DMS79 (cell line): ENCODE measurements around the gene HKDC1.
"Not testable (repeated sequence)": the region's sequence is repeated elsewhere in the genome, so short reads cannot be mapped to it uniquely, and the experiment has no call there.

ENCODE experiments used
- DNase-seq: peaks from one replicate; lab custom pipeline; 2025; lab: John Stamatoyannopoulos, UW

Gene HKDC1

DNA sequence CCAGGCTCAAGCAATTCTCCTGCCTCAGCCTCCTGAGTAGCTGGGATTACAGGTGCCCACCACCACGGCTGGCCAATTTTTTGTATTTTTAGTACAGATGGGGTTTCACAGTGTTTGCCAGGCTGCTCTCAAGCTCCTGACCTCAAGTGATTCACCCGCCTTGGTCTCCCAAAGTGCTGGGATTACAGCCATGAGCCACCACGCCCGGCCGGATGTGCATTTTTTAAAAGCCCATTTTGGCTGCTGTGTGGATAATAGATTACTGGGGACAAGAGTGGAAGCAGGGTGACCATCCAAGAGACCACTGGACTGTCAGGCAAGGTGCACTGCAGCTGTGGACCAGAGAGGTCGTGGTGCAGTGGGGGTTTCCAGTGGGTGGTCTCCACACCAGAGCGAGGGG is 21.4 kb downstream of the HKDC1 start:
- DNase-seq, result no peak

DNA sequence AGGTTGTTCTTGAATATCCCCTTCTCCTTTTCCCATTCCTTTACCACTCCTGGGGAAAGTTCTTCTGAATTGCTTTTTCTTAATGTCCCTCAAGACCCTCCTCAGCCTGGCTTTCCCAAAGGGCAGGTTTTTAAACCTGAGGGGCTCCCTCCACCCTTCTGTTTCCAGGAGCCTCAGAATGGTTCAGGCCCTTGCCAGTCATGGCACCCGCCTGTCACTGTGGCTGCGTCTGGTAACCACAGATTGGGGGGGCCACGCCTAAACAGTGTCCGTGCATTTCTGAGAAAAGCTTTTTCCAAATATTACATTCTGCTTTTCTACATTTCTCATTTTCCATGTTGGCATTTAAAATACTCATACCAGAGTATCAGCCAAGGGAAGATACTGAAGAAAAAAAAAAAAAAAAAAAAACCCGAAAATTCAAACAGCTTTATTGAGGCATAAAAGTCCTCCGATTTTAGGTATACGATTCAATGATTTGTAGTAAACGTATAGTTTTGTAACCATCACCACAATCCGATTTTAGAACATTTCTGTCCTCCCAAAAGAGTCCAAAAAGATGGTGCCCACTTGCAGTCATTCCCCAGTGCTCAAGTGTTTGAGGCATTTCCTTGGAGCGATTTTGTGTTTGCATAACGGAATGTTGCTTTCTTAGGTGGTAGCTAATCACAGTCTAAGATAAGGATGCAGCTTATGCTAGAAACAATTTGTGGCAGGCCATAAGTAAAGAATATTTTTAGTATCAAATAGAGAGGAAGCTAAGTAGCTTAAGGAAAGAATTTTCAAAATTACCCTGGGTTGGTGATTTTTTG is 22.1 kb downstream of the HKDC1 start:
- no peak for DNase-seq

DNA sequence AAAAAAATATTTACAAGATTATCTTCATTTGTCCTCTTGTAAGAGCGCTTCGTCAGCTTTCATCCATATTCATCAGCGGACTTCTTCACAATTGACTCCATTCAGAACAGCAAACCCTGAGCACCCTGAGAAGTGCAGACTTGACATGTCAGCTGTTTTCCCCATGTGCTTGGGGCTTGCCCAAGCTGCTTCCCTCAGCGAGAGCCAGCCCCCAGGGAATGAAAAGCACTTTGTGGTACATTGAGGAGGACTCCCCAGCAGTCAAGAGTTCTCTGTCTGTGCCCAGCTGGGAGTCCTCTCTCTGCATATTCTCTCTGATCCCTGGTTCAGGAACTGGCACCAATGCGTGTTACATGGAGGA is 22.7 kb downstream of the HKDC1 start:
- DNase-seq, result peak; percentile 7

DNA sequence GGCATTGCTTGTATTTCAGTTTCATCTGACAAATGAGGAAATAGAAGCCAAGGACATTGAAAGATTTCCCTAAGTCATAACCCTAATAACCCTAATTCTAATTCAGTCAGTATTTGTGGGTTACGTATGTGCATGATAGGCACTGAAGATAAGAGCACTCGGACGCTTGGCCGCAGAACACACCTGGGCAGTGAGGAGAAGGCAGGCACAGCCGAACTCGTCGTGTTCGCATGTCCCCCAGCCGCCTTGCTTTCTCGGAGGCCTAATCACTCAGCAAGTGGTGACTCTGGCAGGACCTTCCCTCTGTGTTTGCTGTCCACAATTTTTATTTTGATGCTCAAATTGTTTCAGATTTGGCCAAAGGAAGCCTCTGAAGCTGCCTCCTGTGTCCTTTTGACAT is 23.7 kb downstream of the HKDC1 start:
- DNase-seq, result no peak

DNA sequence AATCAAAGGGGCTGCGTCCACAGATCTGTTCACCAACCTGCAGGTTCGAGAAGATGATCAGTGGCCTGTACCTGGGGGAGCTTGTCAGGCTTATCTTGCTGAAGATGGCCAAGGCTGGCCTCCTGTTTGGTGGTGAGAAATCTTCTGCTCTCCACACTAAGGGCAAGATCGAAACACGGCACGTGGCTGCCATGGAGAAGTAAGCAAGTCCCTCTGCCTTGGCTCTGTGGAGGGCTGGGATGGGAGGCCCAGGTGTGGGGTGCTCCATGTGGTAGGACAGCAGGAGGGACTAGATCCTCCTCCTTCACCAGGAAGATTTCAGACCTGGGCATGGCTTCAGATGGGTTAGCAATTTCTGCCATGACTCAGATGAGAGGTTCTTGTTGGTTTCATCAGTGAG is 25.9 kb downstream of the HKDC1 start:
- DNase-seq, result no peak

DNA sequence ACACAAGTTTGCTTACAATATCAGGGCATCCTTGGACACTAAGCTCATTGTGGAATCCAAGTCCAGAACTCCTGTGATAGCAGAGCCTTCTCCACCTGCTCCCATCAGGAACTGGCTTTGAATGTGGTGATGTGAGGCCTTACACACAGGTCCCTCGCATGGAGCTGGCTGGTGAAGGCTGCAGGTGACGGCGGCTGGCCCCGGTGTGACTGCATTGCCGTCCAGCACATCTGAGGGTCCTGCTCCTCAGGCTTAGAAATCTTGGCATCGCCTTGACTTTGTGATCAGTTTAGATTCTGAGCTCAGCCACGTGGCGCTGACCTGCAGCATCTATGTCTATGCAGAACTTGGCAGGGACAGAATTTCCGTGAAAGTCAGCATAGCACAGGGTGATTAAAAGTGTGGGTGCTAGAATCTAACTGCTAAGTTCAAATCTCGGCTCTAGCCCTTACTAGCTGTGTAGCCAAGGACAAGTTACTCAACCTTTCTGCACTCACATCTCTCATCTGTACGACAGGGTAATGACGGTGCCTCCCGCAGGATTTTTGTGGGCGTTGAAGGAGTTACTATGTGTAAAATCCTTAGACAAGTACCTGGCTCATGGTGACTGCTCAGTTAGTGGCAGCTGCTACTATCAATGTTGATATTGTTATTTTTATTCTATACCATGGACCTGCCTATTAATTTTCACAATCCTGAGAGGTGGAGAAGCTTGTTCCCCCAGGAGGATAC is 26.6 kb downstream of the HKDC1 start:
- DNase-seq, result no peak

DNA sequence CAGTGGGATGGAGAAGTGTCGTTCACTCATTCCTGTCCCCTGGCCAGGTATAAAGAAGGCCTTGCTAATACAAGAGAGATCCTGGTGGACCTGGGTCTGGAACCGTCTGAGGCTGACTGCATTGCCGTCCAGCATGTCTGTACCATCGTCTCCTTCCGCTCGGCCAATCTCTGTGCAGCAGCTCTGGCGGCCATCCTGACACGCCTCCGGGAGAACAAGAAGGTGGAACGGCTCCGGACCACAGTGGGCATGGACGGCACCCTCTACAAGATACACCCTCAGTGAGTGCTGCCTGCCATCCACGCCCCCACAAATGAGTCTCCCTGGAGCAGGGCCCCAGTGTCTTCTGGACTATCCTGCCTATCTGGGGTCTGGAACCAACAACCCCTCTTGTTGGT is 27.2 kb downstream of the HKDC1 start:
- DNase-seq, result no peak

DNA sequence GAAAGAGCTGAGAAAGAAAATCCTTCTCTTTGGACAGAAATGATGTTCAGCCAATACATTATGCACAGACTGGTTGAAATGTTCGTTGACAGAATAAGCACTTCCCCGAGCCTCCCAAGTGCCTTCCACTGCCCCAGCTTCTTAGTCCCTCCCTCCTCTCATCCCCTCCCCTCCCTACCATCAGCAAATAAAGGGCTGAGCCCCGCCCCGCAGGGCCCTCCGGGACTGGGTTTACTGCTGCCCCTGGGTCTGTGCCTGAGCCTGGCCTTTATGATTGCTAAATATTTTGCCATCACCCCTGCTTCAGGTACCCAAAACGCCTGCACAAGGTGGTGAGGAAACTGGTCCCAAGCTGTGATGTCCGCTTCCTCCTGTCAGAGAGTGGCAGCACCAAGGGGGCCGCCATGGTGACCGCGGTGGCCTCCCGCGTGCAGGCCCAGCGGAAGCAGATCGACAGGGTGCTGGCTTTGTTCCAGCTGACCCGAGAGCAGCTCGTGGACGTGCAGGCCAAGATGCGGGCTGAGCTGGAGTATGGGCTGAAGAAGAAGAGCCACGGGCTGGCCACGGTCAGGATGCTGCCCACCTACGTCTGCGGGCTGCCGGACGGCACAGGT is 28.1 kb downstream of the HKDC1 start:
- no peak for DNase-seq

DNA sequence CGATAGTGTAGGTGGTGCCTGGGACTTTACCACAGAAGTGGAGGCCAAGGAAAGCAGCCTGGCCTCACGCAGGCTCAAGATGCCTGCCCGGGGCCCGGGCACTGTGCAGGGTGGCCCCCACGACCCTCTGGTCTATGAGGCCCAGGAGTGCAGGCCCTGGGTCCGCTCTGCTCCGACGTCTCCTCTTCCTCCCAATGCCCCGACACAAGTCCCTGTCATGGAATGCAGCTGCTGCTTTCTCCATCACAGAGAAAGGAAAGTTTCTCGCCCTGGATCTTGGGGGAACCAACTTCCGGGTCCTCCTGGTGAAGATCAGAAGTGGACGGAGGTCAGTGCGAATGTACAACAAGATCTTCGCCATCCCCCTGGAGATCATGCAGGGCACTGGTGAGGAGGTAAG is 29.9 kb downstream of the HKDC1 start:
- no peak for DNase-seq

DNA sequence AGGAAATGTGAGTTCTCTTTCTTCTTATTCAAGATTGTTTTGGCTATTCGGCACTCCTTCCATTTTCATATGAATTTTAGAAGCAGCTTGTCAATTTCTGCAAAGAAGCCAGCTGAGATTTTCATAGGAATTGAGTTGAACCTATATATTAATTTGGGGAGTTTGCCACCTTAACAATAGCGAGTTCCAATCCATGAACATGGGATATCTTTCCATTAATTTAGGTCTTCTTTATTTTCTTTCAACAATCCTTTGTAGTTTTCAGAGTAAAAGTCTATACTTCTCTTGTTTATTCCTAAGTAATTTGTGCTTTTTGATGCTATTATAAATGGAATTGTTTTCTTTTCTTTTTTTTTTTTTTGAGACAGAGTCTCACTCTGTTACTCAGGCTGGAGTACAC is 31.3 kb downstream of the HKDC1 start:
- DNase-seq, result not testable (repeated sequence)

DNA sequence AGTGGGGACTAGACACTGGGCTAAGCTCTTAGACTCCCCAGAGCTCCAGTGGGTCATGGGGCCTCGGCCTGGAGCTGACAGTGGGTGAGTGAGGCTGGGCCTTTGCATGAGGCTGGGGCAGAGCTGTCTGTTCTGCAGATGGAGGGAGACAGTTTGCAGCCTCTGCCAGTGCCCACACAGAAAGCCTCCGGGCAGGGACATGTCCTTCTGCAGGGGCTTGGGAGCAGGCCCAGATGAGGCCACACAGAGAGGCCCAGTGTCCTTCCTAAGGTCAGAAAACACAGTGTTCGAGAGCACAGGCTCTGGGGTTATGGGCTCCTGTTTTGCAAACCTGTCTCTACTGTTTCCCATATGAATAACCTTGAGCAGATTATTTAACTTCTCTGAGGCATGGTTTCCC is 33.0 kb downstream of the HKDC1 start:
- no peak for DNase-seq

DNA sequence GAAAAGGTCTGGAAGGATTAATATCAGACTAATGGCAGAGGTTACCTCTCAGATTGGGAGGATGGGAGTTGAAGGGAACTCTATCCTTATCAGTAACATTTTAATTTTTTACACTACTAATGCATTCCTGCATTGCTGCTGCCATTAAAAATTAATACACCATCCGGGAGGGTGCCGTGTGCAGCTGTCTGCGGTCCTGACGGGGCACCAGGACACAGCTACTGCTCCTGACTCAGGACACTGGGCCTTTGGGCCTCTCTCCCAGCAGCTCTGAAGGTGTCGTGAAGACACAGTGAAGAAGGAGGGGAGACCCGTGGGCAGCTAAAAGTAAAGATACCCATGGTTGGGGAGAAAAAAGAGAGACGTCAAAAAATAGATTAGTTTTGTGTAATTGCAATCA is 34.7 kb downstream of the HKDC1 start:
- DNase-seq, result no peak

DNA sequence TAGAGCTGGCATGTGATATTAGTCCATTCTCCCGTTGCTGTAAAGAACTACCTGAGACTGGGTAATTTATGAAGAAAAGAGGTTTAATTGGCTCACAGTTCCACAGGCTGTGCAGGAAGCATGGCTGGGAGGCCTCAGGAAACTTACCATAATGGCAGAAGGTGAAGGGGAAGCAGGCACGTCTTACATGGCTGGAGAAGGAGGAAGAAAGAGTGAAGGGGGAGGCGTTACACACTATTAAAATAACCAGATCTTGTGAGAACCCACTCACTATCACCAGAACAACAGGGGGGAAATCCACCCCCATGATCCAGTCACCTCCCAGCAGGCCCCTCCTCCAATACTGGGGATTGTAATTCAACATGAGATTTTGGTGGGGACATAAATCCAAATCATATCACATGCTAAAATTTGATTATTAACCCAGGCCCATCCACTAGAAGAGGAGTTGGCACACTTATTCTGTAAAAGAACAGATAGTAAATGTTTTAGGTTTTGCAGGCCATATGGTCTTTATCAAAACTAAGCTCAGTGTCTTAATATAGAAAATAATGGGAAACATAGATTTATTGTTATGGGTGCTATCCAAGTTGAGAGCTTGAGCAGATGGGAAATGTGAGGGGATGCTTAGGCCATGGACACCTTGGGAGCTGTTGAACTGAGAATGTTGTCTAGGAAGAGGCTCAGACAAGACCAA is 39.6 kb downstream of the HKDC1 start:
- DNase-seq, result no peak

DNA sequence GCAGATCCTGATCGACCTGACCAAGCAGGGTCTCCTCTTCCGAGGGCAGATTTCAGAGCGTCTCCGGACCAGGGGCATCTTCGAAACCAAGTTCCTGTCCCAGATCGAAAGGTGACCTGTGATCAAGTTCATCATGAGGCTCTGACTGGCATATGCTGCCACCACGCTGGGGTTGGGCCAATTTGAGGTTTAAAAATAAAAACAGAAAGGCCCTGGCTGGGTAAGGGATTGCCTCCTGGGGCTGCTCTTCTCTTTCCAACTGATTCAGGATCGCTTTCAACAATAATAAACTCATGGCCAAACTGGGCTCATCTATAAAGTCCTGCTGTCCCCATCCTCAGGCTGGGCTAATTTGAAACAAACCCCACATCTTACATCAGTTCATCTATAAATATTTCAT is 41.1 kb downstream of the HKDC1 start:
- DNase-seq, result no peak

DNA sequence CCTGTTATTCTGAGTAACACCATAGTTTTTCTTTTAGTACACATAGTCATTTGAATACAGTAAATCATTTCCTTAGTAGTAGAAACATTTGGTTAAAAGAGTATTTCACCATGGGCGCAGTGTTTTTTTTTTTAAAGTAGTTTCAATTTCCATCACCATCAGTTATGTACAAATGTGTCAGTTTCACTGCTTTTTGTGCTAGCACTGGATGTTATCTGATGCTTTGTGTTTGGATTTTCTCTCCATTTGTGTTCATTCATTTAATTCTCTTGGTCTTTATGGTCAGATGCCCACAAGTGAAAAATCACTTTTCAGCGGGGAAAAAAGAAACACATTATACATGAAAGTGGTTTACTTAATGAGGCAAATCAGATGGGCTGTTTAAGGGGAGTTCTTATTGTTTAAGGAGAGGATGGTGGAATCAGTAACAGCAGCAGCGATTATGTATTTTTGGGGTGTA is 42.2 kb downstream of the HKDC1 start:
- DNase-seq, result no peak

DNA sequence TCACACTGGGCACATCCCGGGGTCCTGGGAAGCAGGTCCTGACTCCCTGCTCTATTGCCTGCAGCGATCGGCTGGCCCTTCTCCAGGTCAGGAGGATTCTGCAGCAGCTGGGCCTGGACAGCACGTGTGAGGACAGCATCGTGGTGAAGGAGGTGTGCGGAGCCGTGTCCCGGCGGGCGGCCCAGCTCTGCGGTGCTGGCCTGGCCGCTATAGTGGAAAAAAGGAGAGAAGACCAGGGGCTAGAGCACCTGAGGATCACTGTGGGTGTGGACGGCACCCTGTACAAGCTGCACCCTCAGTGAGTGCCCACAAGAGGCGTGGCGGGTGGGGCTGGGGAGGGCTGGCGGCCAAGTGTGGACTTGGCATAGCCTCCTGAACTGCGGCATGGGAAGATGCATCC is 45.4 kb downstream of the HKDC1 start:
- DNase-seq, result no peak

DNA sequence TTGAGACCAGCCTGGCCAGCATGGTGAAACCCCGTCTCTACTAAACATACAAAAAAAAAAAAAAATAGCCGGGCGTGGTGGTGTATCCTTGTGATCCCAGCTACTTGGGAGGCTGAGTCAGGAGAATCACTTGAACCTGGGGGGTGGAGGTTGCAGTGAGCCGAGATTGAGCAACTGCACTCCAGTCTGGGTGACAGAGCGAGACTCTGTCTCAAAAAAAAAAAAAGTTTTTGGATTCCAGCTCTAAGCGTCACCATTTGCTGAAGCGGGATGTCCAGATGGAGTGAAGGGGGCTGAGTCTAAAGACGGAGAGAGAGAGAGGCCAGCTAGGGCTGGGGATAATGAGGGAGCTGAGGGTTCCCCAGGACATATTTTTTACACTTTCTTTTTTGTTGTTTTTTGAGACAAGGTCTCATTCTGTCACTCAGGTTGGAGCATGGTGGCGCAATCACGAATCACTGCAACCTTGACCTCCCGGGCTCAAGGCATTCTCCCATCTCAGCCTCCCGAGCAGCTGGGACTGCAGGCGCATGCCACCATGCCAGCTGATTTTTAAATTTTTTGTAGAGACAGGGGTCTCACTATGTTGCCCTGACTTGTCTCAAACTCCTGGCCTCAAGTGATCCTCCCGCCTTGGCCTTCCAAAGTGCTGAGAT is 48.8 kb downstream of the HKDC1 start:
- no peak for DNase-seq

DNA sequence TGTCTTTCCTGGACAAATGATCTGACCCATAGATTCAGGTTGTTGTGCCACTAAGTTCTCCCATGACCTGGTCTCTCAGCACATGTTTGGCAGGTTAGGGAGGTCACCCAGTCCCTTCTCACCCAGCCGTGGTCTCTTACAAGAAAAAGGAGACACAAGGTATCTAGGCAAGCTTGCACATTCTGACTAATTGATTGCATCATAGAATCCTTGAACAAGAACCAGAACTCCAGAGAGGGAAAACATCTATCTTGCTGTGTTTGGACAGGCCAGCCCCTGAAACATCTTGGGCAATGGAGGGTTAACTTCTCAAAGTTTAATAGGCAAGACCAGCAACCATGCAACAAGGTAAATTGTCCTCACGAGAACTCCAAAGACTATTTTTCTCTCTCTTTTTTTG is 49.6 kb downstream of the HKDC1 start:
- DNase-seq, result no peak

DNA sequence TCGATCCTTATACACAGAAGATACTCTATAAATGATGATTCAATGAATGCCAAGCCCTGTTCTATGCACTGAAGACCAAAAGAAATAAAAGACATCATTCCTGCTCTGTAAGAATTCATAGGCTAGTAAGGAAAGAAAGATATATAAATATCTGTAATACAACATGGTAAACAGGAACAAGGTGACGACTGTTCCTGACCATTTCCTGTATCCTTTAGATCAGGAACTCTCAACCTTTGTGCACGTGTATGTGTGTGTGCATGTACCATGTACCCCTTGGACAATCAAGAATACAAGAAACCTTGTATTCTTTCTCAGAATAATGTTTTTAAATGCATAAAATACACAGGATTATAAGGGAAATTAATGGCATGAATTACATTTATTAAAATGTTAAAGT is 50.9 kb downstream of the HKDC1 start:
- DNase-seq, result no peak

DNA sequence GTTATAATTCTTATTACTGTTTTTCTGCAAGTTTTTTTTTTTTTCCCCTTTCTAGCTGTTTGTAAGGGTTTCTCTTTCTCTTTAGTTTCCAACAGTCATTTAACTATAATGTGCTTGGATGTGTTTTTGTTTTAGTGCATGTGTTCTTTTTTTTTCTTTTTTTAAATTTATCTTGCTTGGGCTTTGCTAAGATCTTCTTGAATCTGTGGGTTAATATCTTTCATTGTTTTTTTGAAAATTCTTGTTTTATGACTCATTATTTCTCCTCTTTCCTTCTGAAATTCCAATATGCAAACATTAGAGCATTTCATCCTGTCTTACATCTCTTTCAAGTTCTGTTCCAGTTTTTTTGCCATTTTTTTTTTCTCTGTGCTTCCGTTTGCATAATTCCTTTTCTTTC is 52.5 kb downstream of the HKDC1 start:
- DNase-seq, result no peak

DNA sequence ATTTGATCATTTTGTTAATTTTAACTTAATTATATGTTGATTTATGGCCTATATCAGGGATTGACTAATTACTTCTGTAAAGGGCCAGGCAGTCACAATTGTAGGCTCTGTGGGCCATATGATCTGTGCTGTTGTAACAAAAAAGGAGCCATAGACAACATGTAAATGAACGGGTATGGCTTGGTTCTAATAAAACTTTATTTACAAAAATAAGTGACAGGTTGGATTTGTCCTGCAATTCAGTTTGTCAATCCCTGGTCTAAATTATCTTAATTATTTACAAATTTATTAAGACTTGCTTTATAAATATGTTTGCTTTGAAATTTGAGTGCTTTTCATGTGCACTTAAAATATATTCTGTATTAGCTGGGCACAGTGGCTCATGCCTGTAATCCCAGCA is 55.3 kb downstream of the HKDC1 start:
- DNase-seq, result no peak

DNA sequence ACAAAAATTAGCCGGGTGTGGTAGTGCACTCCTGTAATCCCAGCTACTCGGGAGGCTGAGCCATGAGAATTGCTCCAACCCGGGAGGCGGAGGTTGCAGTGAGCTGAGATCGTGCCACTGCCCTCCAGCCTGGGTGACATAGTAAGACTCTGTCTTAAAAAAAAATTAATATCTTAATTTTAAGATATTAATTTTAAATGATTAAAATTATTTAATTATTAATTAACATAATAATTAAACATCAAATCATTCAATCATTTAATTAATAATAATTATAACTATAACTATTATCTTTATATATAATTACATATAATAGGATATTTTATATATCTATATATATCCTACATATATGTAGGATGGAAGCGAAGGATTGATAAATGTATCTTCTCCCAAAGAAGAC is 56.4 kb downstream of the HKDC1 start:
- no peak for DNase-seq
